ENCODE data around the gene CHMP4B.

The CHMP4B gene

GRCh38 chr20:33771938-33772337 is 39.2 kb upstream of the CHMP4B start:
- peak overlapping the region; percentile 61 for H3K27ac ChIP-seq
- peak overlapping the region; percentile 39; the same call in 1 of the 2 replicates for H3K4me2 ChIP-seq
- H3K9ac ChIP-seq: no peak overlapping the region
- H3K27me3 ChIP-seq (ENCODE audit: insufficient read depth, low read depth): no peaks in the 10 kb centered on the region
- H2AFZ ChIP-seq (ENCODE audit: low read depth): no peak overlapping the region
- TF ChIP-seq, protein P1, sequence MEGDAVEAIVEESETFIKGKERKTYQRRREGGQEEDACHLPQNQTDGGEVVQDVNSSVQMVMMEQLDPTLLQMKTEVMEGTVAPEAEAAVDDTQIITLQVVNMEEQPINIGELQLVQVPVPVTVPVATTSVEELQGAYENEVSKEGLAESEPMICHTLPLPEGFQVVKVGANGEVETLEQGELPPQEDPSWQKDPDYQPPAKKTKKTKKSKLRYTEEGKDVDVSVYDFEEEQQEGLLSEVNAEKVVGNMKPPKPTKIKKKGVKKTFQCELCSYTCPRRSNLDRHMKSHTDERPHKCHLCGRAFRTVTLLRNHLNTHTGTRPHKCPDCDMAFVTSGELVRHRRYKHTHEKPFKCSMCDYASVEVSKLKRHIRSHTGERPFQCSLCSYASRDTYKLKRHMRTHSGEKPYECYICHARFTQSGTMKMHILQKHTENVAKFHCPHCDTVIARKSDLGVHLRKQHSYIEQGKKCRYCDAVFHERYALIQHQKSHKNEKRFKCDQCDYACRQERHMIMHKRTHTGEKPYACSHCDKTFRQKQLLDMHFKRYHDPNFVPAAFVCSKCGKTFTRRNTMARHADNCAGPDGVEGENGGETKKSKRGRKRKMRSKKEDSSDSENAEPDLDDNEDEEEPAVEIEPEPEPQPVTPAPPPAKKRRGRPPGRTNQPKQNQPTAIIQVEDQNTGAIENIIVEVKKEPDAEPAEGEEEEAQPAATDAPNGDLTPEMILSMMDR (conservative IDR thresholded peaks at IDR 0.05; ENCODE audit: low read depth, low read length): no peak
- peaks cover 73% of the 10 kb centered on the region for H3K4me1 ChIP-seq (ENCODE audit: low read depth, poor library complexity, severe bottlenecking)
- H3K36me3 ChIP-seq (ENCODE audit: insufficient read depth): no peaks in the 10 kb centered on the region
- H3K4me3 ChIP-seq (IDR thresholded peaks at IDR 0.05; ENCODE audit: insufficient read depth, low read depth, low read length): no peak overlapping the region
- H4K20me1 ChIP-seq (ENCODE audit: insufficient read depth): no peaks in the 10 kb centered on the region
- H3K79me2 ChIP-seq (ENCODE audit: insufficient read depth, low read depth): no peaks in the 10 kb centered on the region

DNA sequence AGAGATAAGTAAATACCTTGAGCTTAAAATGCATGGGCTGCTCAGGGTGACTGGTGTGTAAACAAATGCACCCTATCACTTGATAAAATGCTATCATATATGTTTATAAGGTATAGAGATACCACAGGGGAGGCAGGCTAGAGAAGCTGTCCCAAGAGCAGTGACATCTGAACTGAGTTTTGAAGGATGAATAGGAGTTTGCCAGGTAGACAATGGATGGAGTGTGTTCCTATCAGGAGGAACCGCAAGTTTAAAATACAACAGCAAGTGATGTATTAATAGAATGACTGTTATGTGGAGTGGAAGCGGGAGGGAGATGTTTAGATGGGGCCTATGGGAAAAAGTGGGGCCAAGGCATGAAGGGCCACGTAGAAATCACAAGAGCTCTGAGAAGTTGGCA is 38.7 kb upstream of the CHMP4B start:
- peaks cover 78% of the 10 kb centered on the region for H3K4me1 ChIP-seq (ENCODE audit: low read depth, poor library complexity, severe bottlenecking)
- TF ChIP-seq, protein P1 (conservative IDR thresholded peaks at IDR 0.05; ENCODE audit: low read depth, low read length): no peak
- H3K79me2 ChIP-seq (ENCODE audit: insufficient read depth, low read depth): no peaks in the 10 kb centered on the region
- H3K4me2 ChIP-seq: peak overlapping the region; percentile 39; the same call in 1 of the 2 replicates
- H3K27ac ChIP-seq: peak overlapping the region; percentile 61
- H3K27me3 ChIP-seq (ENCODE audit: insufficient read depth, low read depth): no peaks in the 10 kb centered on the region
- H4K20me1 ChIP-seq (ENCODE audit: insufficient read depth): no peaks in the 10 kb centered on the region
- no peak overlapping the region for H3K4me3 ChIP-seq (IDR thresholded peaks at IDR 0.05; ENCODE audit: insufficient read depth, low read depth, low read length)
- H3K9ac ChIP-seq: no peak overlapping the region
- no peaks in the 10 kb centered on the region for H3K36me3 ChIP-seq (ENCODE audit: insufficient read depth)
- no peak overlapping the region; the same call in 1 of the 2 replicates for H2AFZ ChIP-seq (ENCODE audit: low read depth)

- Histone ChIP-seq H3K79me2 (ENCODE audit: insufficient read depth, low read depth) (no peaks in the 10 kb centered on the region), H3K4me2 (peak overlapping the region; percentile 65)
- TF ChIP-seq, protein P1 (conservative IDR thresholded peaks at IDR 0.05; ENCODE audit: low read depth, low read length): no peak
These were observed 37.6 kb upstream of the CHMP4B start for GRCh38 chr20:33773412-33774089.

GRCh38 chr20:33777816-33778215 is 33.3 kb upstream of the CHMP4B start:
- no peaks in the 10 kb centered on the region for H3K79me2 ChIP-seq (ENCODE audit: insufficient read depth, low read depth)
- H3K9ac ChIP-seq: peak overlapping the region; percentile 43; the same call in 1 of the 2 replicates
- TF ChIP-seq, protein P1 (conservative IDR thresholded peaks at IDR 0.05; ENCODE audit: low read depth, low read length): no peak
- H3K36me3 ChIP-seq (ENCODE audit: insufficient read depth): no peaks in the 10 kb centered on the region
- no peak overlapping the region for H3K4me3 ChIP-seq (IDR thresholded peaks at IDR 0.05; ENCODE audit: insufficient read depth, low read depth, low read length)
- H4K20me1 ChIP-seq (ENCODE audit: insufficient read depth): no peaks in the 10 kb centered on the region
- H2AFZ ChIP-seq (ENCODE audit: low read depth): no peak overlapping the region
- H3K4me2 ChIP-seq: peak overlapping the region; percentile 33
- H3K27me3 ChIP-seq (ENCODE audit: insufficient read depth, low read depth): no peaks in the 10 kb centered on the region
- H3K27ac ChIP-seq: peak overlapping the region; percentile 94
- peaks cover 99% of the 10 kb centered on the region for H3K4me1 ChIP-seq (ENCODE audit: low read depth, poor library complexity, severe bottlenecking)

More at GRCh38 chr20:33773412-33774089, 37.6 kb upstream of the CHMP4B start:
- Histone ChIP-seq H3K4me1 (ENCODE audit: low read depth, poor library complexity, severe bottlenecking) (peaks cover 87% of the 10 kb centered on the region), H2AFZ (ENCODE audit: low read depth) (peak overlapping the region; percentile 51; the same call in 1 of the 2 replicates), H3K9ac (peak overlapping the region; percentile 39; the same call in 1 of the 2 replicates), H3K4me3 (IDR thresholded peaks at IDR 0.05; ENCODE audit: insufficient read depth, low read depth, low read length) (no peak overlapping the region), H3K27ac (peak overlapping the region; percentile 61), H3K36me3 (ENCODE audit: insufficient read depth) (no peaks in the 10 kb centered on the region), H4K20me1 (ENCODE audit: insufficient read depth) (no peaks in the 10 kb centered on the region), H3K27me3 (ENCODE audit: insufficient read depth, low read depth) (no peaks in the 10 kb centered on the region)

Measured in KMS-11 (cell line).